Fibroblast of skin of back (primary cell): ENCODE data around the gene SIL1.

Experiments used
- DNase-seq: peaks from one replicate; pipeline ENCODE4 v3.0.0-alpha.2; 2013

The SIL1 gene

GRCh38 chr5:138975098-138975847 lies 222.9 kb downstream of the SIL1 start:
- DNase-seq: peak; percentile 75

DNA sequence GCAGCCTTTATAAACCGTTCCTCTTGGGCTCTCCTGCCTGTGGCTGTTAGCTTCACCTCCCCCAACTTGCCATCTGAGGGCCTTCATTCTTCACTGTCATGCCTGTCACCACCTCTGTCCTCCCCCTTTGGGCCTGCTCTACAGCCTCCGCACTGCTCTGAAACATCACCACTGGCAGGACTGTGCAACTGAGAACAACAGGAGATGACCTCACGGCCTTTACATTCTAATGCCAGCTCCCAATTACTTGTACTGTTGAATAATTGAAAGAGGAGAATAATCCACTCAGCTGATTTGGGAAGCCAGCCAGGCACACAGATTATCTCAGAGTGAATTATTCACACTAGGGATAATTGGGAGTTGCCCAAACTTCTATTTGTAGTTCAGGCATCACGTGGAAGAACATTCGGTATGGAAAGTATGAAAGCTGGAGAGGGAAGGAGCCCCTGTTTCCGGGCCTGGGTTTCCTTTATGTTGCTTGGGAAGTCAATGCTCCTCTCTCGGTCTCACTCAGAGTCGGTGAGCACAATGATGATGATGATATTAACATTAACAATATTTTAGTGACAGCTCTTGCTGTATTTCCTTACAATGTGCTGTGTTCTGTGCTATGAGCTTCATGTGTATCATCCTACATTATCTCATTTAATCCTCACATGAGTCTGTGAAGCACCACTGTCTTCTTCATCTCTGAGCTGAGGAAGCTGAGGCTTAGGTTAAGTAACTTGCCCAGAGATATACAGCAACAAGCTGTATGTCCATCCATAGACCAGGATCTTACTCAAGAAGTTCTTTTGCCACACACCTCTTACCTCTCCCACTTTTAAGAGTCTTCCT lies 223.7 kb downstream of the SIL1 start:
- DNase-seq: peak; percentile 70

DNA sequence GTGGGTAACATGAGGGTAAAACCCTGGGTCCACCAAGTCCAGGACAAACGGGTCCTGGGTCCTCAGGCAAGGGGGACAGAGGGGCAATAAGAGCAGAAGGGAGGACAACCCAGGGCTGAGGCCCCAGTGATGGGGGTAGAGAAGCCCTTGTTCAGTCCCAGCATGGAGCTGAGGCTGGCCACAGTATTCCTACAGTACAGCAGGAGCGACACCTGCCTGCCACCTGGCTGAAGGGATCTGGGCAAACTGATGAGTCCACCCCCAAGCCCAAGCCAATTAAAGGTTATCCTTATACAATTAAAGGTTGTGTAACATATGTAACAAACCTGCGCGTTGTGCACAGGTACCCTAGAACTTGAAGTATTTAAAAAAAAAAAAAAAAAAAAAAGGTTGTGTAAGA lies 225.3 kb downstream of the SIL1 start:
- DNase-seq: no peak

GRCh38 chr5:138972230-138972629 lies 225.9 kb downstream of the SIL1 start:
- DNase-seq: no peak

DNA sequence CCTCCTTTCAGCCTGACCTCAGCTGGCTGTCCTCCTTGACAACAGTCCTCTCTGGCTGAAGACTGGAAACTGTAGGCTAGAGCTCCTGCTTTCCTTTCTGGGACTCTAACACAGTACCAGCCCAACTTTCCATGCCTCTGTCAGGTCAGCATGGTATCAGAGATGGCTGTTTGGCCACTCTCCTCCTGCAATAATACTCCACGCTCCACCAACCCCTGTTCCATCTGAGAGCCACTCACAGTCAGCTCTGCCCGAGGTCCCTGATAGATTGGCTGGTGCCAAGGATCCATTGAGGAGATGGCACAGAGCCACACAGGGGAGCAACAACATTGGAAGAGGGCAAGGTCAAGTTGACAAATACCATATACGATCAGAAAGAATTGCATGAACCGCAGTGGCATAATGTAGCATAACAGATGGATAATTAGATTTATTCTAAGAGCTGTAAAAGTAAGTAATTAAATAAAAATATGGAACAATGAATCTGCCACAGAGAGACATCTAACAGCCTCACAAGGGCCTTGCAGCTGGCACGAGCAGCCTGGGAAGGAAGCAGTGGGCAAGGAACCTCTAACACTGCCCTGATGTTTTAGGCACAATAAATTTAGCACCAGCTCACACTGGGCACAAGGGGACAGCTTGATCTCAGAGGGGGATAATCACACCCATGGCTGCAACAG lies 228.7 kb downstream of the SIL1 start:
- DNase-seq: no peak

DNA sequence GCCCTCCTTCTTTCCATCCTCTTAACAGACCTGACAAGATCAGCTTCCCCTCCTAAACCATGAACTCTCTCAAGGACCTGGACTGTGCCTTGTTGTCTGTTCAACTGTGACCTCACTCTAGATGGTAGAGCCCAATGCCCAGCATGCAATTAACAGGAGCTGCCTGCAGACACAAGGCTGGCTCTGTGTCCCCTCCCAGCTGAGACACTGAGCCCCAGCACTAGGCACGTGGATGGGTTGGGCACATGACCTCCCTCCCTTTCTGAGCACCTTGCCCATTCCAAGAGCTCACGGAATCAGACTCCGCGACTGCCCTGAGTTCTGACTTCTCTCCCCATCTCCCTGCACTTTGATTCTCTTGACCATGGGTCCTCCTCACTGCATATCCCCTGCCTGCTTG lies 229.6 kb downstream of the SIL1 start:
- DNase-seq: no peak

DNA sequence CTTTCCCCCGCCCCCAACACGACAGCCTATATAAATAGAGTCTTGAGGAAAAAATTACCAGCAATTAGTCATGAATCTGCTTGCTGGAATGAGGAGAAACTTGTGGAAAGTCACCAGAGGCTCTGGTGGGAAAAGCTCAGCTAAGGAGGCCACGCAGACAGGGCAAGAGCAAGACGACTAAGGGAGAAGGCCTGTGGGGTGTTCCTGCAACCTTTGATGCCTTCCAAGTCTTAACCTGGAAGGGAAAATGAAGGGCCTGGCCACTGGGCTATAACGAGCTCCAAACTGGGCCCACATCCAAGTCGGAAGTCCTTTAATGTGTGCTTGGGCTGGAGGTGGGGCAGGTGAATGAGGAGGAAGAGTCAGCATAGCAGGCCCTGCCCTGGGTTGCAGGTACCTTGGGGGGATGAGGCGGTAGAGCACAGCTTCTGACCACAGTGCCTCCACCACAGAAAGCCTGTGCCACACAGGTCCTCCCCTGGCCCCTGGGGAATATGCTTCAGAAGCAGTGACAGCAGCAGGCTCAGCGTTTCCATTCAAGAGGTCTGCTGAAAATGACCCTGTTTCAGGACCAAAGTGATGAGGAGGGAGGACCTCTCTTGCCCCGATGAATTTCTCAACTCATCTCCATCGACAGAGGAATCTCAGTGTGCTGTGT lies 230.2 kb downstream of the SIL1 start:
- DNase-seq: peak; percentile 57

GRCh38 chr5:138966236-138966985 lies 231.8 kb downstream of the SIL1 start:
- peak; percentile 22 for DNase-seq

- DNase-seq: no peak
These were observed 232.5 kb downstream of the SIL1 start for GRCh38 chr5:138965626-138966025.

DNA sequence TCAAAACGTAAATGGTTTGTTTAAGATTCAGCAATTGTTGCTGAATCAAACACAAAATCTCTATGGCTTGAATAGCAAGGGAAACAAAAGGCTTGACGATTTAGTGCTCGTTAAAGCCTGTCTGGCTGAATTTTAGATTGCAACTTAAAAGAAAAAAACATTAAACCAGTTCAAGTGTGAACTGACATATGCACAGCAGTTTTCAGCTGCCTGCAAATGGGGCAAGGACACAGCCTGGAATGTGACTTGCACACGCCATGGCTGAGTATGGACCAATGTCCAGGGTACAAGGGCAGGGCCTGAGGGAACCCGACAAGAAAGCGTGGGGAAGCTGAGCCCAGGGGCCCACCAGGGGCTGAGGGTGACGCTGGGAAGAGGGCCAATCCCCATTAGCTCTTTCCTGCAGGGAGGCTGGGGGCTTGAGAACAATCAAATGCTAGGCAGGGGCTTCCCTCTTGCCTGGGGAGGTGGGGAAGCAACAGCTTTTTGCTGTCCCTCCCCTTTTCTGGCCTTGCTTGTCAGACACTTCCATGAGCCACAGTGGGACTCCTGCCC lies 233.4 kb downstream of the SIL1 start:
- no peak for DNase-seq

DNA sequence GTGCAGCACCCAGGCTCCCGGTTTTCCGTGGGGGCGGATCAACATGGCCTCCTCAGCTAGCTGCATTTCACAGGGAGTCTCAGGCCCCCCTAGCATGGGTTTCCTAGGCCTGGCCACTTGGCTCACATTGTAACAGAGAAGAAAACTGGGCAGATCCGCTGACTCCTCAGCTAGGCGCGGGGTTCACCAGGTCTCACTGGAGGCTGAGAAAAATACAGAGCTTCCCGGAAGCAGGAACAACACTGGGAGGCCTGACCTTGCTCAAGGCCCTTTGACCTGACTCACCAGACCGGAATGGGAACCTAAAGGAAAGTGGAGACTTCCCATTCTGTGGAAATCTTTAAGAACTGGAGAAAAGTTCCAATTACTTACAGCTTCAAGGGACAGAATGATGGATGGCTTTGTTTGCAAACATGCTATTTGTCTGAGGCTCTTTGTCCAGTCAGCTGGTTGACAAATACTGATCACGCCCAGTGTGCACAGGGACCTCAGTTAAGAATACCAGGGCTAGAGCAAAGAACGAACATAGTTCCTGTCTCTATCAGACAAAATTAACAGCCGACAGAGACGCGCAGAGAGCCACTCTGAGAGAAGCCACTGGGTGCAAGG lies 234.3 kb downstream of the SIL1 start:
- peak; percentile 23 for DNase-seq

DNA sequence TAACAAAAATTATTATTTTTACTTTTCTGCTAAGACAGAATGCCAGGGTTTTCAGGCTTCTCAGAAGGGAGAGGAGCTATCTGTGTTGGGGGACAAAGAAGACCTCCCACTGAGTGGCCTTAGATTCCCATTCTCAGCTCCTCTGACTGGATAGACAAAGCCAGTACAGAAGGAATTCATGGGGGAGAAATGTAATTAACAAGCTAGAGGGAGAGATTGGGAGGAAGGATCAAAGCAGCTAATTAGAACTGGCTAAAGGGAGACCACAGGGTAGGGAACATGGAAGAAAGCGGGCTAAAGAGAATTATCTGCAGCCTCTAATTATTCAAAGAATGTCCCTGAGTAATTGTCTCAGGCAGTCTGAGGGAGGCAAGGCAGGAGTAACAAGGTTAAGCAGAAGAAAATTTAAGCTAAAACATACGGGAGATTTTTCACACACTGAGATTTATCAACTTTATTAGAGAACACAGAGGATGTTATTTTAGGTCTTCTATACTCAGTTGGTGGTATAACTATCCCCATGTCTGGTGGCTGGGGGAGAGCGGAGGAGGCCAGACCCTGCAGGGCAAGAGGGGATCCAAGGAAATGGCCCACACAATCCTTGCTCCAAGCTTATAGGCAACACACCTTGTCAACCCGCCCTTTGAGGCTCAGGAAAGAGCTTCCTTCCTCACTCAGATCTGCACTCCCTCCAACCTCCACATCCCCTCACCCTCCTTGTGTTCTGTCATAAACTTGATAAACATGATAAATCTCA lies 235.4 kb downstream of the SIL1 start:
- DNase-seq: no peak

GRCh38 chr5:138961729-138962128 lies 236.4 kb downstream of the SIL1 start:
- DNase-seq: no peak

DNA sequence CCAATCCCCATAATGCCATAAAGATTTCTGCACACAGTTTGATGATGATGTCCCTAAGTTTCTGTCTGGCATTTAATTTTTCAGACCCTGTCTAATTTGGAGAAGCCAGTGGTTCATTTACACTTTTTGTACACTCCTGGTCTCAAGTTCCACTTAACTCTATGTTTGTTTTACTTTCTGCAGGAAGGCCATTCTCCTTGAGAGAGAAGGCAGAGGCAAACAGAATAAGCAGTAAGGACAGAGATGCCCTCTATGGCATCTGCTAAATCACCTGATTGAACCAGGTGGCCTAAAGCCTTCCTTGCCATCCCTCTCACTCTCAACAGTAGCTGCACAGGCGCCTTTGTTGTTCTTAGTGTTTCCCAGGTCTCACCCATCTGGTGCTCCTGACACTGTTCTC lies 236.9 kb downstream of the SIL1 start:
- no peak for DNase-seq

DNA sequence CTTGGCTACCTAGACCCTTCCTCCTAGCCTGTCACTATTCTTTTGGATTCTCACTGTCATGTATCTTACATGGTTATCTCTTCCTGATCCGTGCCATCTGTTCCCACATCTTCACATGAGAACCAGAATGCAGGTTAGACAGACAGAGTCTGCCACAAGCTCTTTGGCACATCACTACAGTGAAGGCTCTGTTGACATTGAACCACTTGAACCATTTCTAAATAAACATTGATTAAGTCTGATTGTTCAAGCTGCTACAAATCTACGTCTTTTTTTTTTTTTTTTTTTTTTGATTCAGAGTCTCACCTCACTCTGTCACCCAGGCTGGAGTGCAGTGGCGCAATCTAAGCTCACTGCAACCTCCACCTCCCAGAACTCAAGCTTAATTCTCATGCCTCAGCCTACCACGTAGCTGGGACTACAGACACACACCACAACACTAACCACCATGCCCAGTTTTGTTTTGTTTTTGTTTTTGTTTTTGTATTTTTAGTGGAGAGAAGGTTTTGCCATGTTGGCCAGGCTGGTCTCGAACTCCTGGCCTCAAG lies 237.9 kb downstream of the SIL1 start:
- no peak for DNase-seq

DNA sequence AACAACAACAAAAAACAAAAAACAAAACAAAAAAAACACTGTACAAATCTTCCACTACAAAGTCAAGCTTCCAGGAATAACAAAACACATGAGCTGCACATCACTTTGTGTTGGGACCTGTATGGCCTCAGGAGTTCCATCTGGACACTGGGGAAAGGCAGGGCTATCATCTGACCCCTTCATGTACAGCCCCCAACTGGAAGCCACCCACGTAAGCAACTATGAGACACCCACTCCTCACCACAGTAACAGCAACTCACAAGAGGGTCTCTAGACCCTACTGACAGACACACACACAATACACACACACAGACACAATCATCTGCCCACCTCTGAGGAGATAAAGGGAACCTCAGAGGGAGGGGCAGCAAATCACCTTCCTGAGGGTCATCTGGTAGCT lies 241.4 kb downstream of the SIL1 start:
- DNase-seq: no peak

DNA sequence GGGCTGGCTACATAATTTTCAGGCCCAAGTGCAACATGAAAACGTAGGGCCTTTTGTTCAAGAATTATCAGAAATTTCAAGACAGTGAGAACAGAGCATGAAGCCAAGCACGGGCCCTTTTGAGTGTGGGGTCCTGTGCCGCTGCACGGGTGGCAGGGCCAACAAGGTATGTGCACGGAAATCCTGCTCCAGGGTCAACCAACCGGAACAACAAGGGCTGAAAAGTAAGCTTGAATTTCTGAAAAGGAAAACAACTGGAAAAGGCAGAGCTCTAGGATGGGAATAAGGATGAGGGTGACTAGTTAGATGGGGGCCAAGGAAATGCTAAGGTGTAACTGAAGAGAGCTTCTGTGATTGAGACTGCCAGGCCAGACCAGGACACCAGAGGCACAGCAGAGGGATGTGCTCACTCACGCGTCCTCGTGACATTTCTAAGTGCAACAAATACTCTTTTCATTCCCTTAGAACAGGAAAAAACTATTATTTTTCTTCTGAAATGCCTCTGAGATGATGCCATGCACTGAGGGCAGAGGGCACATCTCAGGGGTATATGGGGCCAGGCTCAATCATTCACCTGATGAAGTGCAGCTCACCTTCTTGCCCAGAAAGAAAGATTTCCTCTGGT lies 242.4 kb downstream of the SIL1 start:
- no peak for DNase-seq

- DNase-seq: no peak
These were observed 243.0 kb downstream of the SIL1 start for GRCh38 chr5:138955013-138955660.
